ENCODE data around the gene LYPD5.
"Not testable (repeated sequence)": the region's sequence is repeated elsewhere in the genome, so short reads cannot be mapped to it uniquely, and the experiment has no call there.

LYPD5 gene, protein sequence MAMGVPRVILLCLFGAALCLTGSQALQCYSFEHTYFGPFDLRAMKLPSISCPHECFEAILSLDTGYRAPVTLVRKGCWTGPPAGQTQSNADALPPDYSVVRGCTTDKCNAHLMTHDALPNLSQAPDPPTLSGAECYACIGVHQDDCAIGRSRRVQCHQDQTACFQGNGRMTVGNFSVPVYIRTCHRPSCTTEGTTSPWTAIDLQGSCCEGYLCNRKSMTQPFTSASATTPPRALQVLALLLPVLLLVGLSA

GRCh38 chr19:43802216-43802951 lies at the start of gene LYPD5:
Gene LYPD5 (minus strand): TSS chr19:43802447. CDS start chr19:43802380, 67 bp downstream.
- FAIRE-seq, result no peak

DNA sequence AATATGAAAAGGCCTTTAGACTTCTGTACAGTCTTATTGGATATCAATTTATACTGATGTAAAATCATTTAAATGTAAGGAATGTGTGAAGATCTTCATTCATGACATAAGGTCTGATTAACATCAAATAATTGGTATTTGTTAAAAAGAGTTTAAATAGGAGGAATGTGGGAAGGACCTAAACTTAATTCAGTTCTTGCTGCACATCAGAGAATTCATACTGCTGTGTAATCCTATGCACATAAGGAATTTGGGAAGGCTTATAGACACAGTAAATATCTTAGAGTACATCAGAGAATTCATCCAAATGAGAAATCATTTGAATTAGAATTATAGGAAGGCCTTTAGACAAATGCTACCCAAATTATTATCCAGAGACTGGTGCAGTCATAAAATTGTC lies 46.6 kb upstream of the LYPD5 start:
- no peak for FAIRE-seq

GRCh38 chr19:43847884-43848283 lies 45.6 kb upstream of the LYPD5 start:
- no peak for FAIRE-seq

- FAIRE-seq, result no peak
Observed at GRCh38 chr19:43847246-43847645, 45.0 kb upstream of the LYPD5 start.

- FAIRE-seq, result no peak
Observed at GRCh38 chr19:43842007-43842406, 39.8 kb upstream of the LYPD5 start.

GRCh38 chr19:43839139-43839538 lies 36.9 kb upstream of the LYPD5 start:
- FAIRE-seq, result no peak

DNA sequence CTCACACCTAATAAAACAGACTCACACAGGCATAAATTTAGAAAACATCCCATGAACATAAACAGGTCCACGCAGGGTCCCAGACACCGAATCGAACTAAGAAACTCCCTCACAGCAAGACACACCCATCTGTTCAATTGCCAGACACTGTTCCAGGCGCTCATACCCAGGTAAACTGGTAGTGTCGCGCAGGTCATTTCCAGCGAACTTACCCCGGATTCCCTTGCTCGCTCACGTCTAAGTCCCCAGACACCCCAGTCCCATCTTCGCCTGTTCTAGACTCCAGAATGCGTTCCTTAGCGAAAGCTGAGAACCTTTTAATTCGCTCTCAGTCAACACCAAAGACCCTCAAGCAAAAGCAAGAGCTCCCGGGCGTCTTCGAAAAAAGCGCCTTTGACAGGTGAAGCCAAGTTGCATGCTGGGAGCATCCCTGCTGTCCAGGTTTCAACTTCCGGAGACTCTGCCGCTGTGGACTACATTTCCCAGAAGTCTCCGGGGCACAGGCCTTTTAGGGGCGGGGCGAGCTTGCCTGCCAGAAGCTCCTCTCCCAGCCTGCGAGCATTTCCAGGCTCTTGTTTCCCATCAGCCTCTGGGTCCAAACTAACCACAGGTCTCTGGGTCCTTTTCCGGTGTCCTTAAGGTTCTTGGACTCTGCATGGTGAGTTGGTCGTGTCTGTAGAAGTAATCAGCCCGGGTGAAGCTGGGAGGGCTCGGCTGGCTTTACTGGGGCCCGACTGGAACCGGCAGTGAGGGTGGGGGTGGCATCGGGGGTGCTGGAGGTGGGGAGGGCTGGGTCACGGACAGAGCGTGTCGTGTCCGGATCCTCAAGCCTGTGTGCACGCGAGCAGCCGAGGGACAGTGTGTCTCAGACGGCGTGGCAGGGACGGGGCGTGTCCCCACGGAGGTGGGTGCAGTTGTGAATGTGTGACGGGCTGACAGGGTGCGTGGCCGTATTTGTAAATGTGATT lies 24.8 kb upstream of the LYPD5 start, which contains the start of gene ZNF283:
Gene ZNF283 (plus strand): TSS at position 535 of the 968 bp plus-strand sequence. CDS start 6,184 bp downstream, outside the sequence.
- FAIRE-seq, result no peak

DNA sequence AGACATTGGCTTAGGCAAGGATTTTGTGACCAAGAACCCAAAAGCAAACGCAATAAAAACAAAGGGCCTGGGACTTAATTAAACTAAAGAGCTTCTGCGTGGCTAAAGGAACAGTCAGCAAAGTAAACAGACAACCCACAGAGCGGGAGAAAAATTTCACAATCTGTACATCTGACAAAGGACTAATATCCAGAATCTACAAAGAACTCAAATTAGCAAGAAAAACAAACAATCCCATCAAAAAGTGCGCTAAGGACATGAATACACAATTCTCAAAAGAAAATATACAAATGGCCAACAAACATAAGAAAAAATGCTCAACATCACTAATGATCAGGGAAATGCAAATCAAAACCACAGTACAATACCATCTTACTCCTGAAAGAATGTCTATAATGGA lies 22.3 kb upstream of the LYPD5 start:
- not testable (repeated sequence) for FAIRE-seq

- FAIRE-seq, result not testable (repeated sequence)
Observed at GRCh38 chr19:43823856-43824255, 21.6 kb upstream of the LYPD5 start.

GRCh38 chr19:43820884-43821215 lies 18.6 kb upstream of the LYPD5 start:
- no peak for FAIRE-seq

- no peak for FAIRE-seq
Observed at GRCh38 chr19:43820098-43820883, 18.0 kb upstream of the LYPD5 start.

DNA sequence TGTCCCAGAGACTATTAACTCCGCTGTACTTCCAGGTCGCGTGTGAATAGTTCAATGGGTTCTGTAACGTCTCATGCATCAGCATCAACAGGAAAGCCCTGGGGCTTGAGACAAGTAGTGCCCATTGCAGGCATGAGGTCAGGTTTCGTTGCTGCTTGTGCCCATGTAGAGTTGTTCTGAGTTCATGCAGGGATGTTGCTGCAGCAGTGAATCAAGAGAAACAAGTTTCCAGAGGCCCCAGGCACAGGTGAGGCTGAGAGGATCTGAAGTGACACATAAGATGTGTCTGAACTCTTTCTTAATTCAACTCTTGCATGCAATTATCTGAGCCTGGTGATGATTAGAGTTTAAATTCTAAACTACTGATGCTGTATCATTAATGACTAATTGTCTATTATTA lies 16.3 kb upstream of the LYPD5 start:
- no peak for FAIRE-seq

- not testable (repeated sequence) for FAIRE-seq
Observed at GRCh38 chr19:43817454-43817853, 15.2 kb upstream of the LYPD5 start.

- FAIRE-seq, result no peak
Observed at GRCh38 chr19:43814663-43815352, 12.6 kb upstream of the LYPD5 start.

DNA sequence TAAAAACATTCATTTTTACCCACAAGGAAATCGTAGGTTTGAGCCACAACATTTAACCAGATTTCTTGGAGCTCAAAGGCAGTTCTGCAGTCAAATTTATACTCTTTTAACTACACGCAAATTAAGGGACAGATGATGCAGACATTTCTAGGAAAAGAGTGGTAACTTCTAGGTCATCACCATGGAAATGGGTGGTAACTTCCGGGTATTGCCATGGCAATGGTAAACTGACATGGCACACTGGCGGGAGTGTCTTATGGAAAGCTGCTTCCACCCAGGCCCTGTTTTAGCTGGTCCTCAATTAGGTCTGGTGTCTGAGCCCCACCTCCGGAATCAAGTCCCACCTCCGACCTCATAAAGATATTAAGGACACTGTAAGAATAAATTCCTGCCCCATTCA lies 10.4 kb upstream of the LYPD5 start:
- no peak for FAIRE-seq

GRCh38 chr19:43812259-43812658 lies 10.0 kb upstream of the LYPD5 start:
- no peak for FAIRE-seq

DNA sequence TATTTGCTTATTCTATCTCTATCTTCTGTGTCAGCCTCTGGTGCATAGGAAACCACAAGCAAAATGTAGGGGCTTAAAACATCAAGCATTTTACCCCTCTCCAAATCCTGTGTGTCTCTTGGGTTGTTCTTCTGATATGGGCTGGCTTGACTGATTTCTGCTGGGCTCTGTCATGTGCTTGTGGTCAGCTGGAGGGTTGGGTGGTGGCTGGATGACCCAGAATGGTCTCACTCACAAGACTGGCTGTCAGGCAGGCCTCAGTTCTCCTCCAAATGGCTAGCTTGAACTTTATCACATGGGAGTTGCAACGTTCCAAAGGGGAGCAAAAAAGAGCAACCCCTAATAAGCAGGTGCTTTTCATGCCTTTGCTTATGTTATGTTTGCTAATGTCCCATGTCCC lies 9.6 kb upstream of the LYPD5 start:
- FAIRE-seq, result no peak

DNA sequence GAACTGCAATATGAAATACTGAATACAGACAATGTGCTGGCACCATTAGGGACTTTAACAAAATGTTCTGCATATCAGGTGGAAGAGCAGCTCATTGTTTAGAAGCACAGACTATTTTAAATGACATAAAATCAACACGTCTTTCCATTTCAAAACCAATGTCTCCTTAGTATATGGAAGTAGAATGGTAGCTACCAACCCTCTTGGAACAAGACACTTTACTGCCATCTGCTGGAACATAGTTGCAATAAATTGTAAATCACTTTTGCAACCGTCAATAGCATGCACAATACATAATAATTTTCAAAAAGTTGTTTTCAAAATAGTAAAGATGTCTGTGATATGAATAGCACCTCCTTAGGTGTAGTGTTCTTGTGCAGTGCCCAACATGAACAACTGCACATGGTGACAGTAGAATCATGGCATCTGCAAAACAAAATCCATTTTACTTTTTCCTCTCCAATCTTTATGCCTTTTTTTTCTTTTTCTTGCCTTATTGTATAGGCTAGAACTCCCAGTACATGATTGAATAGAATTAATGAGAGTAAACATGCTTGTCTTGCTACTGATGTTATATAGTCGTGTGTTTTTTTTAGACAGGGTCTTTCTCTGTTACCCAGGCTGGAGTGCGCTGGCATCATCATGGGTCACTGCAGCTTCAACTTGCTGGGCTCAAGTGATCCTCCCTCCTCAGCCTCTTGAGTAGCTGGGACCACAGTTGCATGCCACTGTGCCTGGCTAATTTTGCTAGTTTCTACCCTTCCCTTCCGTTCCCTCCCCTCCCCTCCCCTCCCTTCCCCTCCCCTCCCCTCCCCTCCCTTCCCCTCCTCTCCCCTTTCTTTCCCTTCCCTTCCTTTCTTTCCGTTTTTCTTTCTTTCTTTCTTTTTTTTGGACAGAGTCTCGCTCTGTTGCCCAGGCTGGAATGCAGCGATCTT lies 7.8 kb upstream of the LYPD5 start:
- FAIRE-seq, result peak; percentile 92

DNA sequence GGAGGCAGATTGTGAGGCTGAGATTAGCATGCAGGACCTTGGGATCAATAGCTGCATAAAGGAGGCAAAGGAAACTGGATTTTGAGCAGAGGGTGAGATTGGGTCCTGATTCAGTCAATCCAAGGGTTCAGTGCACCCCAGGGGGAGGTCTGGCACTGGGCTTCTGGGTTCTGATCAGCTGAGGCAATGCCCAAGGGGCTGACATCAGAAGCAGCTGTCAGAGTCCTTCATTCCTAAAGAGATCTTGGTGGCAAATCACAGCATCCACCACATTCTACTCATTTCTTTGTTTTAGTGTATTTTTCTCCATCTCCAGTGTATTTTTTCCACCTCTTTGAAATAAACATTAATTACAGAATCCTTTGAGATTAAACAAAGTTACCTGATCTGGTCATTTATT lies 5.4 kb upstream of the LYPD5 start:
- no peak for FAIRE-seq

DNA sequence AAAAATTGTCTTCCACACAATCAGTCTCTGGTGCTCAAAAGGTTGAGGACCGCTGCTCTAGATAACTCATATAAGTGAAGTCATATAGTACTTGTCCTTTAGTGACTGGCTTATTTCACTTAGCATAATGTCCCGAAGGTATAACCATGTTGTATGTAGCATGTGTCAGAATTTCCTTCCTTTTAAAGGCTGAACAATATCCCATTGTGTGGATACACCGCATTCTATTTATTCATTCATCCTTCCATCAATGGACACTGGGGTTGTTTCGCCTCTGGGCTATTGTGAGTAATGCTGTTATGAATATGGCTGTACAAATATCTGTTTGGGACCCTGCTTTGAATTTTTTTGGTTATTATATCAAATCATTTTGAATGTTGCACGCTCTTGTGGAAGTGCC lies 4.6 kb upstream of the LYPD5 start:
- FAIRE-seq, result no peak

DNA sequence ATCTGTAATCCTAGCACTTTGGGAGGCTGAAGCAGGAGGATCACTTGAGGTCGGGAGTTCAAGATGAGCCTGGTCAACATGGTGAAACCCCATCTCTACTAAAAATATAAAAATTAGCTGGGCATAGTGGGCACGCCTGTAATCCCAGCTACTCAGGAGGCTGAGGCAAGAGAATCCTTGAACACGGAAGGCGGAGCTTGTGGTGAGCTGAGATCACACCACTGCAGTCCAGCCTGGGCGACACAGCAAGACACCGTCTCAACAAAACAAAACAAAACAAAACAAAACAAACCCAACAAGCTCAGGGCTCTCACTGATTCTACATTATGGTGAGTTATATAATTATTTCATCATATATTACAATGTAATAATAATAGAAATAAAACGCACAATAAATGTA lies 4.2 kb upstream of the LYPD5 start:
- not testable (repeated sequence) for FAIRE-seq

Data from colon (tissue), 2 donors.